NCI-H460 (cell line): ENCODE results near the gene THSD7B. TPM values are rescaled to one million over a fixed set of nuclear protein-coding genes. Genes with fewer than 3 reads are reported as not detected.
"Not testable (repeated sequence)": the region's sequence is repeated elsewhere in the genome, so short reads cannot be mapped to it uniquely, and the experiment has no call there.

Source experiments
- DNase-seq: peaks from one replicate; pipeline ENCODE4 v3.0.0-alpha.2; 2016; ENCODE audit warnings: low read depth; ENCODE audit errors: extremely low read depth
- total RNA-seq: library from RNA; depleted of rRNA; stranded (reverse); fragments of >200 nt; shearing (Covaris generic); gene quantifications from 2 replicates; pipeline ENCODE4 v1.2.3, GENCODE V29; 2014

THSD7B gene
- total RNA-seq, 1 experiment from 2014 or later, result 0.02 TPM

DNA sequence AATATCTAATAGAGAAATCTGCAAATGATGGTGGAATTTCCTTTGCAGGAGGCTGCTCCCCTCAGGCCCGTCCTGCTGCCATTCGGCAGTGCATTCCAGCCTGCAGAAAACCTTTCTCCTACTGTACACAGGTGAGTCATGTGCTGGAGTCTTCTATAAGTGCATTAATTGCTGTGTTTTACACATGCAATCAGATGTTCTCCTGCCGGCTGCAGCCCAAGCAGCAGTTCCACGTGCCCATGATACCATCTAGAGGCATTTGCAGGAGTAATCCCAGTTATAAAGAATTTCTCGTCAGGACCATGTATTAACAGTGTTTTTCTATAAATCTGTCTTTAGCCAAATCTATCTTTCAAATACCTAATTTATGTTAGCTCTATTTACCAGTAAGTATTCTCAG is 894.3 kb downstream of the THSD7B start:
- DNase-seq, result peak; percentile 15

DNA sequence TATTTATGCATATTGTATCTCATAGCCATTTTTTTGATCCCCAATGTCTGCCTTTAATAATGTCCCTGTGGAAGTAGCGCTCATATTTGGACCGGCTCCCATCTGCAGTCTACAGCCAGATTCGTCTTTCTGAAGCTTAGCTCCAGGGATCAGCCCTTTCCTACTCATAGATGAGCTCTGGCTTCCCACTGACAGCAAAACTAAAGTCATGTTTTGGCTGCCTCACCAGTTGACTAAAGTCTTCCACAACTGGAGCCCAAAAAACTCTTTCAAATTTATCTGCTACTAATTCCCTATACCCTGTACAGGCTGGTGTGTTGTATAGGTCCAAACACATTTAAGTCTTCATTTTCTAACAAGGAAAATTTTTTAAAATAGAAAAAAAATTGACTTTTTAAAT is 904.8 kb downstream of the THSD7B start:
- no peak for DNase-seq

DNA sequence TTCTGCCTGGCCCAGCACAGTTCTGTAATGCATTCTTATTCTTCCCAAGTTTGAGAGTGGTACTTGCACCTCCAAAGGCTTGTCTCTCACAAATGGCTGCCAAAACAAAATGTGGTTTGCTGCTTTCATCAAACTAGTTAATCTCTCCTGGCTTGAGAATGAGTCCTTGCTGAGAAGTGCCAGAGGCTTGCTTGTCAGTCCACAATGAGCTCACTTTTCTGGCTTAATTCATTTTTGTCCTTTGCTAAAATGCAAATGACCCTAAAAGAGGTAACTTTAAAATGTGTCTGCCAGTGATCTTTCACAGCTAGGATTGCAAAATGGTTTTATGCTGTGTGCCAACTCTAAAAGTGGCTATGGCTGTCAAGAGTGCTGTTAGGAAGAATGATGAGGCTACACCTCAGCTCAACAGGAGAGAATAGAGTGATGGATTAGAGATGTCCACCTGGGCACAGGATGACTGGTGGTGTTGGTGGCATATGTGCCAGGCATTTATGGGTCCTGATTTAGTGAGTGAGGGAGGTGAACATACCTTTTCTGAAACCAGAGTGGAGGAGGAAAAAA is 907.7 kb downstream of the THSD7B start:
- DNase-seq, result no peak

DNA sequence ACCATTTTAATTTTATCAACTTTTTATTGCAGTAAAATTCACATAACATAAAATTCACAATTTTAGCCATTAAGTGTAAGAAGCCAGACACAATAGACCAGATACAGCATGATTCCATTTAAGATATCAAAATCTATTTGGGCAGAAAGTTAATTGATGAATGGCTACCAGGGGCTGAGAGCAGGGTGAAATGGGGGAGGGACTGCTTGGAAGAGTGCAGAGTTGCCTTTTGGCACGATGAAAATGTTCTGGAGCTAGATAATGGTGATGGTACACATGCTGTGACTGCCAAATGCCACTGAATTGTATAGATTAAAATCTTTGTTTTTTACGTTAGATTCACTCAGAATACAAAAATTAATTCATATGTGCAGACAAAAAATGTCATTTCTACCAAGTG is 909.6 kb downstream of the THSD7B start:
- DNase-seq, result no peak

DNA sequence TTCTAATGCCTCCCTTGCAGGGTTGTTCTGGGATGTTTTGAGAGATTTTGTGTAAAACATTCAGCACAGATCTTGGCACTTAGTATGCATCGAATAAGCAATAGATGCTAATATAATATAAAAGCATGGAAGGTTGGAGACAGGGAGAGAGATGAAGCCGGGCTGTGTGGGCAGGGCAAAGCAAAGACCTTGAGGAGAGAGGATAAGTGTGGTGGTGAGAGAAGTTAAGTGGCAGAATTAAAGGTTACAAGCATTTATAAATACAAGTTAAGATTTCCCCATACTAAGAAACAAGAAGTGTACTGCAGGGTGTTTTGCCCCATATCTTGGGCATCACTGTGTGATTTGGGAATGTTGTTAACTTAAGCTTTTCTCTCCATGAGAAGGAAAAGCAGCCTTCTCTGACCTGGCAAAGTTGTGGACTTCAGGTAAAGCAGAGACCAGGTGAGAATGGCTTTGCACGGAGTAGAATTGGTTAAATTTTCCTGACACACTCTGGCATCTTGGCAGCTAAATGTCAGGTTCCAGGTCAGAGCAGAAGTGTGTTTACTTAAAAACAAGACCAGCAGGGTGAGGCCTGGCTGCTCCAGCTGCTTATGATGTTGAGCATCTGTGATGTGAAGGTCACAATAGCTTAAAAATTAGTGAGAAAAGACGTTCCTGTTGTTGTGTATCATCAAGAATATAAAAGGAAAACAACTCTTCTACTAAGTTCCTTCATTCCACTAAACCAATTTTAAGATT is 910.4 kb downstream of the THSD7B start:
- DNase-seq, result no peak

DNA sequence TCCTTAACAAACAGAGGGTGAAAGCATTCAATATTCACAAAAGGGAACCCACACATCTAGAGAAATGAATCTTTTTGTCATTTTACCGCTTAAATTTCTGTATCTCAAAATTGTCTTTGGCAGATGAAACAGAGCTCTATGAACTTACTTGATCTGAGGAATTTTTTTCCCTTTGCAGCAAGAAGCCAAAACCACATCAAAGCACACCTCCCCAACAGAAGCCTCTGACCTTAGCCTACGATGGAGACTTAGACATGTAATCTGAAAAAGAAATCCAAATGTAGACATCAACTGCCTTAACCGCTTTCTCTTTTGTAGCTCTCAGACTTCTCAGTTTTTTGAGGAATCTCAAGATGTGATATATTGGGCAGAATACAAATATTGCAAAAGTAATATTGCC is 911.0 kb downstream of the THSD7B start:
- no peak for DNase-seq

DNA sequence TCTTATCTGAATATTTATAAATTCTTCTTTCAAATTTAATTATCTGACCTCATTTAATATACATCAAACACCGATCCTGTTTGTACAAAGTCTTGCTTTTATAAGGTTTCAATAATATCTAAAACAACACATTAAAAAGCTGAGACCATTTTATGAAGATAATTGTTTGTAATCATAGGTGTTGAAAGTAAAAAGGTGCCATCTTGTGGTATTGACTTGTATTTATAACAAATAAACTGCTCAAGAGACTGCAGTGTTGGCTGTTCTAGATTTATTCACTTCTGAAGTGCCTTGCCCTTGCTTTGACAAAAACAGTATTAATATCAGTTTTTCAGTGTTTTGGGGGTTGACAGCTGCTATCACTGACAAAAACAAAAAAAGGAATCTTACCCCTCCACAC is 912.1 kb downstream of the THSD7B start:
- DNase-seq, result no peak

DNA sequence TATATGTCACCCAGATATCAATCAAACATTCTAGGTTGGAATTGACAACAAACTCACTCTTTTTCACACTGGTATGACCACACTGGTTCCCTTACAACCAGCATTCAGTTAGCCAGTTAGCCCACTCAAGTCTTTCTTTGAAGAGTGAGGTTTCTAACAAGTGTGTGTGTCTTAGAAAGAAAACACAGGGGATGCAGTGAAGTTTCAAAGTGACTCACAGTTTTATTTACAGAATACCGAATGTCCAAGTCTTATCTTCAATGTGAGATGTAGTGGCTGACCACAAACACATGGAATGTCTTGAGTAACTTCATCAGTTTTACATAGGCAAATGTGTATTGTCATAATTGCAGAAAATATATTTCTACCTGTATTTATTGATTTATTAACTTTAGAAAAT is 924.2 kb downstream of the THSD7B start:
- DNase-seq, result no peak

DNA sequence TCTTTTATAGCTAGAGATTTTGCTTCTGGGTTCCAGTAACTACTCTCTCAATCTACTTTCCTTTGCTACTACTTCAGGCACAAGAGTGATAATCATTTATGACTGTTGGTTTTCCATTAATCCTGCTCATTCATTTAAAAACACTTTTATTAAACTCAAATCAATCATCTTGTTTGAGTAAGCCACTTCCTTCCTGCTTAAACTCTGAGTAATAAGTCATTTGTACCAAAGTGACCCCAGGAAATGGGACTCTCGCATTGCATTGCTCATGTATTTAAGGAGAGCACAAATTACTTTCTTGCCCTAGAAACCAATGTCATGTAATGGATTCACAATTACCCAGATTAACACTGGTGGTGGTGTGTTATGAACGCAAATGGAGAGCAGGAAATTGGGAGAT is 928.2 kb downstream of the THSD7B start:
- no peak for DNase-seq

DNA sequence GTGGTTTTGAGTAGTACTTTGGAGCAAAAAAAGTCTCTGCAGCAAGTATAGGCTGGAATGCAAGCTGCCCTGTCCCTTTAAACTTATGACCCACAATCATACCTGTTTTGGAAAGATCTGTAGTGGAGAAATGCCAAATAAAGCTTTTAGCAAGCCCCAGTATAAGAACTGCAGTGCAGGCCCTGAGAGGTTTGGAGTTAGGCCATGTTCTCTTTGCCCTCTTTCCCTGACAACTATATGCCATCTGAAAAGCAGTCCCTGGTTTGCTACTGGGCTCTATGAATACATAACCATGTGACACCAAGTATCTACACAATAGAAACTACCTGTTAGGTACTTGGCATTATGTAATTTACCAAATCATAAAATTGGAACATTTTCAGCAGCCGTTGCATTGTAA is 931.6 kb downstream of the THSD7B start:
- DNase-seq, result no peak

DNA sequence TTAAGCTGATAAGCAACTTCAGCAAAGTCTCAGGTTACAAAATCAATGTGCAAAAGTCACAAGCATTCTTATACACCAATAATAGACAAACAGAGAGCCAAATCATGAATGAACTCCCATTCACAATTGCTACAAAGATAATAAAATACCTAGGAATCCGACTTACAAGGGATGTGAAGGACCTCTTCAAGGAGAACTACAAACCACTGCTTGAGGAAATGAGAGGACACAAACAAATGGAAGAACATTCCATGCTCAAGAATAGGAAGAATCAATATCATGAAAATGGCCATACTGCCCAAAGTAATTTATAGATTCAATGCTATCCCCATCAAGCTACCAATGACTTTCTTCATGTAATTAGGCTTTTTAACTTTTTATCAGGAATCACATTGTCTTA is 934.9 kb downstream of the THSD7B start:
- not testable (repeated sequence) for DNase-seq

DNA sequence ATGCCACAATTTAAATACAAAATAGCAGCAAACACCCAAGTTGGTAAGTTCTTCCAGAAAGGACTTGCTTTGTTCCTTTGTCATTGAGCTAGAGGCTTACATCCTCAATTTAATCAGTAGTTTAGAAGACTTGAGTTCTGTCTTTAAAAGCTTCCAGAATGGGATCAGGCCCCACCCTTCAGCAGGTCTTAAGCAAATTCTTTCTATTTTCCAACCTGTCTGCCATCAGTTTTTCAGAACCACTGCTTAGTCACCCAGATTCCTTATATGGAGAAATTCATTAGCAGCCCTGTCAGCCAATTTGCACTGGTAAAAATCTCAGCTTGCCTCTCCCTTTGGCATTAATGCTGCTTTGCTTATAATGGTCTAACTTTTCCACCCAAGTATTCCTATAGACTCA is 935.3 kb downstream of the THSD7B start:
- DNase-seq, result no peak

DNA sequence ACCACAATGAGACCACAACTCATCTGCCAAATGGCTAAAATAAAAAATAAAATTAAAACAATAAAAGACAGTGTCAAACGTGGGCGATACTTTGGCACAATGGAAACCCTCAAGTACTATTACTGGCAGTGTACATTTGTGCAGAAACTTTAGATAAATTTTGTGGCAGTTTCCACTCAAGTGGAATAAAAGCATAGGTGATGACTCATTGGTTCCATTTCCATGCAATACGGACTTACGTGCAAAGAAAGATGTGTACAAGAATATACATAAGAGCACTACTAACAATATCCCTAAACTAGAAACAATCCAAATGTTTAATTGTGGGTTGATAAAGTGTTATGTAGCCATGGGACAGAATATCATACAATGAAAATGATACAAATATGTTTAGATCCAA is 940.0 kb downstream of the THSD7B start:
- no peak for DNase-seq

DNA sequence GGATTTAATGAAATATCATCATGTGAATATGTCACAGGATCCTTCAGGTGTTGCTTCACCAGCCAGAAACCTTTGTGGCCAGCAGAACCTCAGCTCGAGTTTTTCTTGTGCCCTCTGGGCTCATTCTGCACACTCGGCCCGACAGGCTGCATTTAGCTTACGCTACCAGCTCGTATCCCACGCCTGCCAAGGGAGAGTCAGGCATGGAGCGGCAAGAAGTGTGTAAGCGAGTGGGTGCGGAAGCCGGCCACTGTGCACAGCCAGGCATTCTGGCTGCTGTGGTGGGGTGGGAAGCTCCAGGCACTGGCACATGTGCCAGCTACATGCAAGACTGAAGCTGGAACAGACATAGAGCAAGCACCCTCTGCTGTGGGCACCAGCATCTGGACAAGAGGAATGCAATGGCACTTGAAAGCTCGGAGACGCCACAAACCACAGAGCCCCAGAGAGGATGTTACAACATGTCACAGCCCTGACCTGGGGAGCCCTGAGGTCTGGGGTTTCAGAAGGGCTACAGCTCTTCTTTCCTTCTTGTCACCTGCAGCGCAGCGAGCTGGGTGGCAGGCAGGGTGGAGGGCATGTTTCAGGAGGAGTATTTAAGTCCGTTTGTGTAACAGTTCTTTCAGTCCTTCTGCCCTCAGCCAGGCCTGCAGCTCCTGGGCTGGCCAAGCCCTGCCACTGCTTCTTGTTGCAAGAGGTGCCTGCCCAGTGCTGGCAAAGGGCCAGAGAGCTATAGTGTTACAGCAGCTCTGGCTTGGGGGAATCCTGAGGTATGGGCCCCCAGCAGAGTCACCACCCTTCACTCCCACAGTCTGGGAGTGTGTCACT is 941.7 kb downstream of the THSD7B start:
- no peak for DNase-seq

DNA sequence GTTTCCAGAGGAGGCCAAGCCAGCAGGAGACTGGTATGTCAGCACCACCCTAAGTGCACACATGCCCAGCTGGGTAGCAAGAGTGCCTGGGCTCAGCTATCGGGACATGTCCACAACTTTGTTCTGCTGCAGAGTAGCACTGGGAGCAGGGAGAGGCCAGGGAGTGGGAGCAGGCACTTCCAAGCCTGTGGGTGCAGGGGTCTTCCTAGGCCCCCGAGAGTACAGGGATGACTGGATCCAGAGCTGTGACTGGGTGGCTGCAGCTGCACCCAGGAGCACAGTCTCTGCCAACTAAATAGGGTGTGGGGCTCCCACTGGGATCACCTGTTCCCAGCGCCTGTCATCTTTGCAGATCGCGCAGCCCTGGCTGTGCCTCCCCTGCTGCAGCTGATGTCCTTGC is 943.0 kb downstream of the THSD7B start:
- DNase-seq, result no peak

DNA sequence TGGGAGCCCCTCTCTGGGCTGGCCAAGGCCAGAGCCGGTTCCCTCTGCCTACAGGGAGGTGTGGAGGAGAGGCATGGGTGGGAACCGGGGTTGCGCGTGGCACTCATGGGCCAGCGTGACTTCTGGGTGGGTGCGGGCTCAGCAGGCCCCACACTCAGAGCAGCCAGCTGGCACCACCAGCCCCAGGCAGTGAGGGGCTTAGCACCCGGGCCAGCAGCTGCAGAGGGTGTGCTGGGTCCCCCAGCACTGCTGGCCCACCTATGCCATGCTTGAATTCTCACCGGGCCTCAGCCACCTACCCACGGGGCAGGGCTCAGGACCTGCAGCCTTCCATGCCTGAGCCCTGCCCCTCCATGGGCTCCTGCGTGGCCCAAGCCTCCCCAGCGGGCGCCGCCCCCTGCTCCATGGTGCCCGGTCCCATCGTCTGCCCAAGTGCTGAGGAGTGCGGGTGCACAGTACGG is 950.4 kb downstream of the THSD7B start:
- no peak for DNase-seq

DNA sequence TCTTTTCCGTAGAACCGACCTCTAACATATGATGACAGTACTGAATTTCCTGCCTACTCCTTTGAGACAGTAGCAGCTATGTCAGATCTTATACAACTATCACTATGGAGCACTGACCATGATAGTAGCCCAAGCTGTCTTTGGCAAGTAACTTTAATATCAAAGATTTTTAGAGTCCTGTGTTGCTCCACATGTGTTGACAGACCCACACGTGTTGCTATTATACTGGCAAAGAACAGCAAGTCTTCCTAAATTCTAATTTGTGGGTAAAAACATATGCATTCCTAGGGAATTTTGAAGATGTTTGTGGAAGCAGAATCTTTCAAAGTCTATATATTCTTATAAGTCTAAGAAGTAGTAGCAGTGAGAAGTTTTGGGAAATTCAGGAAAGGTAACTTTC is 953.4 kb downstream of the THSD7B start:
- DNase-seq, result no peak

DNA sequence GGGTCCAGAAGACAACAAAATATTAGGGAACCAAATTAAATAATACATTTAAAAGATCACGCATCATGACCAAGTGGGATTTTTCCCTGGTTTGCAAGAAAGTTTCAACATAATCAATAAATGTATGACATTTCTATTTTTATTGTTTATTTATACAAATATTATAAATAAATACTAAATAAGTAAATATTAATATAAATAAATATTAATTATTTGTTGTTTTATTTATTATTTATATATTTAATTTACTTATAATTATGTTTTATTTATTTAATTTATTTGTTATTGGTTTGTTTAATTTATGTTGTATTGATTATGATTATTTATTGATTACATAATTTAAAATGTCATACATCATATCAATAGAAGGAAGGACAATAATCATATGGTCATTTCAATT is 956.4 kb downstream of the THSD7B start:
- DNase-seq, result no peak

DNA sequence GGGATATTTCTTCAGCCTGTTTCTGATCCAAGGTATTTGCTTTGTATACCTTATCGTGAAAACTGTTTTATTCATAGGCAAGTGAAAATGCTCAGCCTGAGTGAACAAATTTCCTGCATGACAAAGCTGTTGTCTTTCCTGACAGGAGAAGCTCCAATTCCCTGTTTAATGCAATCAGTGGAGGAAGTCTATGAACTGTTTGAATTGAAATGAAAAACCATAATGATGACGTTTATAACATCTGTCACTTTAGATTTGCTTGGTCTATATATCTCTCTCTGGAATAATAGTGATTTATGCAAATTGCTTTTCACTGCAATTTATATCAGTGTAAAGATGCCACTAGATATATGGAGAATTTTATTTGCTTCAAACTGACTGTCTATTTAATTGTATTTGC is 959.6 kb downstream of the THSD7B start:
- DNase-seq, result no peak
